Measurements from ENCODE around the gene RUSC1. TPM values are rescaled to one million over a fixed set of nuclear protein-coding genes. Genes with fewer than 3 reads are reported as not detected.

RUSC1 gene
- total RNA-seq, 6 experiments from 2014 or later: 4.6 to 12.7 (median 7.6) TPM

DNA sequence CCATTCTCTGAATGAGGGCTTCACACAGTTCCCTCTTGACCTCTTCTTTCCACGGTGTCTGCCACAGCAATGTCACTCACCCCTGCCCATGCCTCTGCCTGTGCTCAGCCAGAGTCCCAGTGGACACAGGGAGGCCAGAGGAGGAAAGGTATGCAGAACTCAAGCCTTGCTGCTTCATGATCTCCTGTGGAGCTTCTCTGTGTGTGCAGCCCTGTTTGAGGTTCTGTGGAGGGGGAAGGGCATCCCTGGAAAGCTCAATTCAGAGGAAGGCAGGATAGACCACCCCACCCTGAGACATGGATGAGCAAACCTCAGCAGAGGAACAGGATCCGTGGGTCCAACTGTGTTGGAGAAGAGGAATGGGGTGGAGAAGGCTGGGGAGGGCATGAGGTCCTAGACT lies 41.4 kb upstream of the RUSC1 start:
- no peaks in the 10 kb centered on the region for H3K36me3 ChIP-seq
- H3K9me3 ChIP-seq: no peaks in the 10 kb centered on the region
- WGBS (ENCODE audit: insufficient coverage, low coverage, low lambda C conversion rate, missing lambda C conversion rate): 50% methylated on average over 1 of the region's 2 CpGs
- no peaks in the 10 kb centered on the region for H3K27me3 ChIP-seq
- DNase-seq: no peak
- intact Hi-C loops (cut with DNase I): loop anchor here (5.0 kb wide), 1 partner anchor 43 kb away; the partner anchor contains the start of gene RUSC1 (in 2 of the 2)
- H3K27ac ChIP-seq: no peak overlapping the region
- H3K4me3 ChIP-seq: no peak overlapping the region
- no peak for TF ChIP-seq POLR2A (IDR thresholded peaks at IDR 0.05)
- TF ChIP-seq, protein P1, sequence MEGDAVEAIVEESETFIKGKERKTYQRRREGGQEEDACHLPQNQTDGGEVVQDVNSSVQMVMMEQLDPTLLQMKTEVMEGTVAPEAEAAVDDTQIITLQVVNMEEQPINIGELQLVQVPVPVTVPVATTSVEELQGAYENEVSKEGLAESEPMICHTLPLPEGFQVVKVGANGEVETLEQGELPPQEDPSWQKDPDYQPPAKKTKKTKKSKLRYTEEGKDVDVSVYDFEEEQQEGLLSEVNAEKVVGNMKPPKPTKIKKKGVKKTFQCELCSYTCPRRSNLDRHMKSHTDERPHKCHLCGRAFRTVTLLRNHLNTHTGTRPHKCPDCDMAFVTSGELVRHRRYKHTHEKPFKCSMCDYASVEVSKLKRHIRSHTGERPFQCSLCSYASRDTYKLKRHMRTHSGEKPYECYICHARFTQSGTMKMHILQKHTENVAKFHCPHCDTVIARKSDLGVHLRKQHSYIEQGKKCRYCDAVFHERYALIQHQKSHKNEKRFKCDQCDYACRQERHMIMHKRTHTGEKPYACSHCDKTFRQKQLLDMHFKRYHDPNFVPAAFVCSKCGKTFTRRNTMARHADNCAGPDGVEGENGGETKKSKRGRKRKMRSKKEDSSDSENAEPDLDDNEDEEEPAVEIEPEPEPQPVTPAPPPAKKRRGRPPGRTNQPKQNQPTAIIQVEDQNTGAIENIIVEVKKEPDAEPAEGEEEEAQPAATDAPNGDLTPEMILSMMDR (IDR thresholded peaks at IDR 0.05): no peak
- no peak for ATAC-seq
- H3K4me1 ChIP-seq: no peaks in the 10 kb centered on the region

DNA sequence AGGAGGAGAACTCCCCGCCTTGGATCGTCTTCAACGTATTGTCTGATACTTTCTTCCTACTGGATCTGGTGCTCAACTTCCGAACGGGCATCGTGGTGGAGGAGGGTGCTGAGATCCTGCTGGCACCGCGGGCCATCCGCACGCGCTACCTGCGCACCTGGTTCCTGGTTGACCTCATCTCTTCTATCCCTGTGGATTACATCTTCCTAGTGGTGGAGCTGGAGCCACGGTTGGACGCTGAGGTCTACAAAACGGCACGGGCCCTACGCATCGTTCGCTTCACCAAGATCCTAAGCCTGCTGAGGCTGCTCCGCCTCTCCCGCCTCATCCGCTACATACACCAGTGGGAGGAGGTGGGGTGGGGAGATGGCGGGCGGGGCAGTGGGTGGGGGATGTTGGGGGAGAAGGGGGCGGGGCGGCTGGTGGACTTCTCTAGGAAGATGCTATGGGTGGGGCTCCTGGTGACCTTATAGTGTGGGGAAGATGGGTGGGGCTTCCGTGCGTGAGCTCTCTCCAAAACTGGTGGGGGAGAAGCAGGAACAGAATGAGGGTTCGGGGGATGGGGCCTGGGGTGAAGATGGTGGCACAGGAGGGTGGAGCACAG lies 38.1 kb upstream of the RUSC1 start:
- intact Hi-C loops (cut with DNase I): no loop called here
- no peak for DNase-seq
- Histone ChIP-seq H3K9me3 (no peaks in the 10 kb centered on the region), H3K36me3 (no peaks in the 10 kb centered on the region), H3K4me1 (peaks cover 0 to 5% (median 0%) of the 10 kb centered on the region in 4 donors), H3K27ac (no peak overlapping the region), H3K4me3 (no peak overlapping the region), H3K27me3 (no peaks in the 10 kb centered on the region)
- no peak for TF ChIP-seq POLR2A (IDR thresholded peaks at IDR 0.05)
- TF ChIP-seq, protein P1 (IDR thresholded peaks at IDR 0.05): no peak
- WGBS (ENCODE audit: insufficient coverage, low coverage, low lambda C conversion rate, missing lambda C conversion rate): 91% methylated on average over 21 of the region's 29 CpGs
- ATAC-seq: no peak

DNA sequence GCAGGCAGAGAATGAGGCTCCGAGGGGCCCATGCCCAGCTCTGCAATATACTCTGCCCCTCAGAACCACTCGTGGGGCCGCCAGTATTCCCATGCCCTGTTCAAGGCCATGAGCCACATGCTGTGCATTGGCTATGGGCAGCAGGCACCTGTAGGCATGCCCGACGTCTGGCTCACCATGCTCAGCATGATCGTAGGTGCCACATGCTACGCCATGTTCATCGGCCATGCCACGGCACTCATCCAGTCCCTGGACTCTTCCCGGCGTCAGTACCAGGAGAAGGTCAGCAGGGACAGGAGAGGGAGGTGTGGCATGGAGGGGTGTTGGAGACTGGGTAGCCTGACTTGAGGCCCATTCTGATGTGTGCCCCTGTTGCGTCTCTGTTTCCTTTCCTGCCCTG lies 36.2 kb upstream of the RUSC1 start:
- H3K27ac ChIP-seq: no peak overlapping the region
- no peaks in the 10 kb centered on the region for H3K9me3 ChIP-seq
- intact Hi-C loops (cut with DNase I): no loop called here
- H3K27me3 ChIP-seq: no peaks in the 10 kb centered on the region
- ATAC-seq (no peak), DNase-seq (no peak)
- no peak for TF ChIP-seq POLR2A (IDR thresholded peaks at IDR 0.05)
- TF ChIP-seq, protein P1 (IDR thresholded peaks at IDR 0.05): no peak
- H3K36me3 ChIP-seq: no peaks in the 10 kb centered on the region
- no peak overlapping the region for H3K4me3 ChIP-seq
- WGBS (ENCODE audit: insufficient coverage, low coverage, low lambda C conversion rate, missing lambda C conversion rate): 100% methylated on average over 2 of the region's 12 CpGs
- peaks cover 0 to 5% (median 0%) of the 10 kb centered on the region in 4 donors for H3K4me1 ChIP-seq

DNA sequence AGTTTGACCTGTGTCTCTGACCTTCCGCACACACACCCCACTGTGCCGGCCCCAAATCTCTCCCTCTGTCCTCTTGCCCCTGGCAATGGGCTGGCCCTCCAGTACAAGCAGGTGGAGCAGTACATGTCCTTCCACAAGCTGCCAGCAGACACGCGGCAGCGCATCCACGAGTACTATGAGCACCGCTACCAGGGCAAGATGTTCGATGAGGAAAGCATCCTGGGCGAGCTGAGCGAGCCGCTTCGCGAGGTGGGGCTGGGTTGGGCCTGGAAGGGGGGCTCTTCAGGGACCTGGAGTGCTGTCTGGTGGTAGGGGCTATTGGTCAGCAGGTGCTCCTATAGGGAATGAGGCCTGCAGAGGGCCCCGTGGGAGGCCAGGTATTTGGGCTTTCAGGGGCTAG lies 35.6 kb upstream of the RUSC1 start:
- TF ChIP-seq POLR2A (IDR thresholded peaks at IDR 0.05): no peak
- TF ChIP-seq, protein P1 (IDR thresholded peaks at IDR 0.05): no peak
- 90% methylated on average over 13 of the region's 14 CpGs for WGBS (ENCODE audit: insufficient coverage, low coverage, low lambda C conversion rate, missing lambda C conversion rate)
- ATAC-seq: no peak
- Histone ChIP-seq H3K27me3 (no peaks in the 10 kb centered on the region), H3K9me3 (no peaks in the 10 kb centered on the region), H3K4me1 (peaks cover 0 to 5% (median 0%) of the 10 kb centered on the region in 4 donors), H3K4me3 (no peak overlapping the region), H3K36me3 (no peaks in the 10 kb centered on the region), H3K27ac (no peak overlapping the region)
- no peak for DNase-seq
- intact Hi-C loops (cut with DNase I): no loop called here

All from right lobe of liver (tissue), 6 donors.